ENCODE data around the gene TOP3B. TPM values are rescaled to one million over a fixed set of nuclear protein-coding genes. Genes with fewer than 3 reads are reported as not detected.

The TOP3B gene, protein sequence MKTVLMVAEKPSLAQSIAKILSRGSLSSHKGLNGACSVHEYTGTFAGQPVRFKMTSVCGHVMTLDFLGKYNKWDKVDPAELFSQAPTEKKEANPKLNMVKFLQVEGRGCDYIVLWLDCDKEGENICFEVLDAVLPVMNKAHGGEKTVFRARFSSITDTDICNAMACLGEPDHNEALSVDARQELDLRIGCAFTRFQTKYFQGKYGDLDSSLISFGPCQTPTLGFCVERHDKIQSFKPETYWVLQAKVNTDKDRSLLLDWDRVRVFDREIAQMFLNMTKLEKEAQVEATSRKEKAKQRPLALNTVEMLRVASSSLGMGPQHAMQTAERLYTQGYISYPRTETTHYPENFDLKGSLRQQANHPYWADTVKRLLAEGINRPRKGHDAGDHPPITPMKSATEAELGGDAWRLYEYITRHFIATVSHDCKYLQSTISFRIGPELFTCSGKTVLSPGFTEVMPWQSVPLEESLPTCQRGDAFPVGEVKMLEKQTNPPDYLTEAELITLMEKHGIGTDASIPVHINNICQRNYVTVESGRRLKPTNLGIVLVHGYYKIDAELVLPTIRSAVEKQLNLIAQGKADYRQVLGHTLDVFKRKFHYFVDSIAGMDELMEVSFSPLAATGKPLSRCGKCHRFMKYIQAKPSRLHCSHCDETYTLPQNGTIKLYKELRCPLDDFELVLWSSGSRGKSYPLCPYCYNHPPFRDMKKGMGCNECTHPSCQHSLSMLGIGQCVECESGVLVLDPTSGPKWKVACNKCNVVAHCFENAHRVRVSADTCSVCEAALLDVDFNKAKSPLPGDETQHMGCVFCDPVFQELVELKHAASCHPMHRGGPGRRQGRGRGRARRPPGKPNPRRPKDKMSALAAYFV
- 13.2 and 18.5 TPM in 2 replicates for total RNA-seq

DNA sequence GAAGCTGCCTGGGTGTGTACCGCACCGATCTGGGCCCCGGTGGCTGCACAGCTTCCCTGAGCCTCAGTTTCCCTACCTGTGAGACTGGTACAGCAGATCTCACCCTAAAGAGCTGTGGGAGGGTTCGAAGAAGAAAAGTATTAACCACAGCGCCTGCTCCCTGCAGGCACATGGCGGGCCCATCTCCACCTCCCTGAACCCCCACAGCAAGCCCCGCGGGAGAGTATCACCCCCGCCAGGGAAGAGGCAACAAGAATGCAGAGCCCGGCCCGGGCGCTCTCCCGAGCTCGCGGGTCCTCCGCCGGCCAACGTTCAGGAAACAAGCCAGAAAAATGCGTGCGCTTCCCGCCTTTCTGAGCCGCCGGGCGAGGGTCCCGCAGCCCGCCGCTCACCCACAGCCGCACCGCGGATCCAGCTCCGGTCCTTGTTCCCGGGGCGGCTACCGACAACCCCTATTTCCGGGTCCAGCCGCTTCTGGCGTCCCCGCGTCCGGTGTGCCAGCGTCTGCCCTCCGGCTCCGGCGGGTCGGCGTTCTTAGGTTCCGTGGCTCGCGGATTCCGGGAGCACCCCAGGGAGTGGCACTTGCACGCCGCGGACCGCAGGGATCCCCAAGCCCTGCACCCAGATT lies at the start of gene TOP3B:
TOP3B (minus strand) TSS at position 450 of the 628 bp plus-strand sequence. CDS start 7,078 bp downstream, outside the sequence.

GRCh38 chr22:21952586-21953571 lies 29.7 kb downstream of the TOP3B start, which contains the start of gene PPM1F:
TSS of gene PPM1F (minus strand) at chr22:21952848. CDS start at chr22:21946048, 6,800 bp downstream.

Other genes with a start within 250 kb of the TOP3B start
- 1.1 and 2.1 TPM in 2 replicates for gene YPEL1, start 247.0 kb downstream of the TOP3B start, total RNA-seq
- gene MAPK1, start 115.1 kb downstream of the TOP3B start, total RNA-seq, result 31.0 and 33.7 TPM in 2 replicates
- 21.0 and 30.0 TPM in 2 replicates for gene PPM1F, start 29.9 kb downstream of the TOP3B start, total RNA-seq